NK-92 (cell line): ENCODE results near the gene GKAP1.
"Not testable (repeated sequence)": the region's sequence is repeated elsewhere in the genome, so short reads cannot be mapped to it uniquely, and the experiment has no call there.

Source experiments
- DNase-seq: peaks from one replicate; lab custom pipeline; 2025; ENCODE audit not compliant: unreplicated experiment; lab: John Stamatoyannopoulos, UW

GKAP1 gene

DNA sequence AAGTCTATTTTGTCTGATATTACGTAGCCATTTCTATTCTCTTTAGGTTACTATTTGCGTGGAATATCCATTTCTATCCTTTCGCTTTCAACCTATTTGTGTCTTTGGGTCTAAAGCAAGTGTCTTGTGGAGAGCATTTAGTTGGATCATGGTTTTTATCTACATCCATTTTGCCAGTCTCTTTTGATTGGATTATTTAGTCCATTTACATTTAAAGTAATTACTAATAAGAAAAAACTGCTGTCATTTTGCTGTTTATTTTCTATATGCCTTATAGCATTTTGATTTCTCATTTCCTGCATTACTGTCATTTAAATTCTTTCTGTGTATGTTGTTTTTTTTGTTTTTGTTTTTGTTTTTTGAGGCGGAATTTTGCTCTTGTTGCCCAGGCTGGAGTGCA lies 83.8 kb downstream of the GKAP1 start:
- DNase-seq: no peak

DNA sequence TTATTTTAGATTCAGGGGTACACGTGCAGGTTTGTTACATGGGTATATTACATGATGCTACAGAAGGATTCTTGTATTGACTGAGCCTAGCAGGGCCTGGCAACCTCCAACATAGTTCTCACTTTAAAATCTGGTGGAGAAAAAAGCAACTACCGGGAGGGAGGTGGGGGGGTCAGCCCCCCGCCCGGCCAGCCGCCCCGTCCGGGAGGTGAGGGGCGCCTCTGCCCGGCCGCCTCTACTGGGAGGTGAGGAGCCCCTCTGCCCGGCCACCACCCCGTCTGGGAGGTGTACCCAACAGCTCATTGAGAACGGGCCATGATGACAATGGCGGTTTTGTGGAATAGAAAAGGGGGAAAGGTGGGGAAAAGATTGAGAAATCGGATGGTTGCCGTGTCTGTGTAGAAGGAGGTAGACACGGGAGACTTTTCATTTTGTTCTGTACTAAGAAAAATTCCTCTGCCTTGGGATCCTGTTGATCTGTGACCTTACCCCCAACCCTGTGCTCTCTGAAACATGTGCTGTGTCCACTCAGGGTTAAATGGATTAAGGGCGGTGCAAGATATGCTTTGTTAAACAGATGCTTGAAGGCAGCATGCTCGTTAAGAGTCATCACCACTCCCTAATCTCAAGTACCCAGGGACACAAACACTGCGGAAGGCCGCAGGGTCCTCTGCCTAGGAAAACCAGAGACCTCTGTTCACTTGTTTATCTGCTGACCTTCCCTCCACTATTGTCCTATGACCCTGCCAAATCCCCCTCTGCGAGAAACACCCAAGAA lies 88.8 kb downstream of the GKAP1 start:
- not testable (repeated sequence) for DNase-seq

DNA sequence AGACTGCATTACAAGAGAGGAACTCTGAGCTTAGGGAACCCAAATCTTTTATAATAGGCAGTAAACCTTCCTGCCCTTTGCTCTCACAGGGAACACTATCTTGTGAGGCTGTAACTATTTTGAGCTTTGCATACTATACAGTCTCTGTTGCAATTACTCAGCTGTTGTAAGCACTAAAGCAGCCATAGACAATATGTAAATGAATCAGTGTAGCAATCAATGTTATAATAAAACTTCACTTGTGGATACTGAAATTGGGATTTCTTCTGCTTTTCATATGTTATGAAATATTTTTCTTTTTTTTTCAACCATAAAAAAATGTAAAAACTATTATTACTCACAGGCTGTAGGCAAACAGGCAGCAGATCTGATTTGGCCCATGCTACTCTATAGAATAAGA lies 93.1 kb downstream of the GKAP1 start:
- no peak for DNase-seq

- no peak for DNase-seq
These were observed 94.7 kb downstream of the GKAP1 start for GRCh38 chr9:83722726-83723495.

DNA sequence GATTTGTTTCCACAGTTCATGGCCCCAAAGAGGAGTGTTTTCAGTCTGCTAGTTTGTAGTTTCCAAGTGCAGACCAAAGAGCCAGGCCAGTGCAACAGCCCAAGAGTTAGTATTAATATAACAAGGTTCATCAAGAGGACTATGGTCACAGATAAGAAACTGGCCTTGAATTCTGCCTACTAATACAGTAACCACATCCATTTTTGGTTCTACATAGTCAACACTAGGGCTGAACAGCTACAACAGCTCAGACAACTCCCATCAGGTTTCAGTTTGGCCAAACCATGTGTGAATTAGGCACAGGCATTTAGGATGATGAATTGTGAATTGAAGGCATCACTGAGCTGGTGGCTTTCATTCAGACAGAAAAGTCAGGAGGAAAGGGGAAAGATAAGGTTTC lies 96.1 kb downstream of the GKAP1 start:
- no peak for DNase-seq

GRCh38 chr9:83715794-83716193 lies 101.8 kb downstream of the GKAP1 start:
- no peak for DNase-seq

DNA sequence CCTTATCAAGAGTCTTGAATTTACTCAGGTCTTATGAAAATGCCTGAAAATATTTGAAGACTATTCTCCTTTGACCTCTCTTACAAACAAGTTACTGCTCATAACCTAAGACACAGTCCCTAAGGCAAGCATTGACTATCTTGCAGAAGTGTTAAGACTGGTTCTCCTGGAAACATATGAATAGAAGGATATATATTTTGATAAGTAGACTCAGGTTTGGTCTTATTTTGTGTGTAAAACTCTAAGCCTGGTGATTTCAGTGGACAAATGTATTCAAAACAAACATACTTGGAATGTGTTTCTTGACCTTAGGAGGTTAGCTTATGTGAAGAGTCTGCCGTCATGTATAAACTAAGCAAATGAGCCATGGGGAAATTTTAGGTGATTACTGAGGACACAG lies 102.3 kb downstream of the GKAP1 start:
- no peak for DNase-seq

DNA sequence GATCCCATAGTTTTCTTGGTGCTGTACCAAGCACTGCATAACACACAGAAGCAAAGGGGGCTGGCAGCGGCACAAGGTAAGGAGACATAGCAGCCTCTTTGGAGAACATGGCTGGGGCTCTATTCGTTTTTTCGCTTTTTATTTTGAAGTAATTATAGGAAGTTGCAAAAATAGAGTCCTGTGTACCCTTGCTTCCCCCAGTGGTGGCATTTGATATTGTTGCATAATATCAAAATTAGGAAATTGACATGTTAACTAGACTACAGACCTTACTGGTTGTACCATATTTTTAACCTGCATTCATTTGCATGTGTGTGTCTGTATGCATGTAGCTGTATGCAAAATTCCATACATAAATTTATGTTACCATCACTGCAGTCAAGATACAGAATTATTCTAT lies 103.2 kb downstream of the GKAP1 start:
- no peak for DNase-seq

- no peak for DNase-seq
These were observed 108.9 kb downstream of the GKAP1 start for GRCh38 chr9:83708515-83709158.

GRCh38 chr9:83707768-83708514 lies 109.6 kb downstream of the GKAP1 start, which contains the start of gene UBQLN1:
Gene UBQLN1 (minus strand): TSS chr9:83707958. CDS start chr9:83707679, 279 bp downstream.
- peak; percentile 48 for DNase-seq

DNA sequence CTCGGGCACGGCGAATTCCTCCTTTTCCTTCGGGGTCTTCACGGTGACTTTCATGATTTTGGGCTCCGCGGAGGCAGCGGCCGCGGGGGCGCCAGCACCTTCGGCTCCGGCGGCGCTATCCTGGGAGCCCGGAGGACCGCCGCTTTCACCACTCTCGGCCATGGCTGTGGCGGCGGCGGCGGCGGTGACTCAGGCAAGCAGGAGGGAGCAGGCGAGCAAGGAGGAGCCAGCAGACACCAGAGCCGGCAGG lies 110.1 kb downstream of the GKAP1 start:
- DNase-seq: no peak

DNA sequence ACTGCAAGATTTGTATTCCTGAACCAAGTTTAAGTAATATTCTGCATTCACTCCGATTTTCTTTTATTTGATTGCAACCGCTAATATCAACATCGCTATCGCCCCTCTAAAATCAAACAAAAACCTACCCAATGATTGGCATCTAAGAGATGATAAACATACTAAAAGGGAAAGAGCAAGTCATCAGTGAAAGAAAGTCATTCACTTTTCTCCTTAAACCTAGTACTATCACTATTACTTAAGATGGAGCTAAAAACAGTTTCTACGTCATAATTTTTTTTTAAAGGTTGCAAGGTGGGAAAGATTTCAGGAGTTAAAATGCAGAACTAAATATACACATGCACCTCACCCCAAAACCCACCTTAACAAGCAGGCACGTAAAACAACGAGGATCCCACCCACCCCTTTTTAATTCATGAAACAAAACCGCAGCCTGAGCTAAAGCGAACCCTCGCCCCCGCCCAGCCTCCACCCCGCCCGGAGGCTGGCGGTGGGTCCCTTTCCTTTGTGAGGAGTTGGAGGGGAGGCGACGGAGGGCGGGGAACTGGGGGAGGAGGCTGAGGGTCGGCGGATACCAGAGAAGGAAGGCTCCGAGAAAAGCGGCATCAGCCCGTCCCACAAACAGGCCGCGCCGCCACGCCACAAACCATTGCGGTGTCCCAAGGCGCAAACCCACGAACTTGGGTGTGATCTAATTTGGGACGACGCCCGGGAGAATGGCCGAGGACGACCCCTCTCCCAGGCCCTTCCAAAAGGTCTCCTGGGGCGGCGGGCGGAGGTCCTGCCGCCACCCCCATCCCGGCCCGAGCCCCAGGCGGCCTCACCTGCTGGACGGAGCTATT lies 110.7 kb downstream of the GKAP1 start:
- no peak for DNase-seq

- DNase-seq: not testable (repeated sequence)
These were observed 112.3 kb downstream of the GKAP1 start for GRCh38 chr9:83705219-83705651.

GRCh38 chr9:83701769-83702168 lies 115.8 kb downstream of the GKAP1 start:
- no peak for DNase-seq

DNA sequence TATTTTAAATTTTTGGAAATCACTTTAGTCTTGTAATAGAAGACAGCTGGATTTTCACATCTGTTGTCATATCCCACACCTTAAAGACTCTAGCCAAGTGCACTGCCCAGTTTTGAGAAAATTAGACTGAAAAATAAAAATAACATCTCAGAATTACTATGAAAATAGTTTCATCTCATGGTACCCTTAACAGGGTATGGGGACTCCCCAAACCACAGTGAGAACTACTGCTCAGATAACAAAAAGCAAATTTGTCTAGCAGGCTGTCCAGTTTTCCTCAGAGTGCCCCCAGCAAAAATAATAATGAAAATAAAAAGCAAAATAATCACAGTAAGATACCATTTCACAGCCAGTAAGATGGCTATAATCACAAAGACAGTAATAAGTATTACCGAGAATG lies 116.3 kb downstream of the GKAP1 start:
- DNase-seq: no peak

GRCh38 chr9:83699615-83700014 lies 118.0 kb downstream of the GKAP1 start:
- no peak for DNase-seq

DNA sequence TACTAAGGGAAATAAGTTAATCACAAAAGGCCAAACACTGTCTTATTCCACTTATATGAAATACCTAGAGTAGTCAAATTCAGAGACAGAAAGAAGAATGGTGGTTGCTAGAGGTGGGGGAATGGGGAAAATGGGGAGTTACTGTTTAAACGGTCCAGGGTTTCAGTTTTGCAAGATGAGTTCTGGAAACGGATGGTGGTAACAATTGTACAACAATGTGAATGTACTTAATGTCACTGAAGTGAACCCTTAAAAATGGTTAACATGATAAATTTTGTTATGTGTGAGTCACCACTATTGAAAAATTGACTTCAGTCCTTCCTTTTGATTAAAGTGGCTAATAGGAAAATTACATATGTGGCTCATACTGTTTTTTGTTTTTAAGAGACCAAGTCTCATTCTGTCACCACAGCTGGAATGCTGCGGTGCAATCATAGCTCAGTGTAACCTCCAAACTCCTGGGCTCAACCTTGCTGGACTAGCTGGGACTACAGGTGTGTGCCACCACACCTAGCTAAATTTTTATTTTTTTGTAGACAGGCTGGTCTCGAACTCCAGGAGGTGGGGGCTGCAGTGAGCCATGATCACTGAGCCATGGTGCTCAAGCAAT lies 118.5 kb downstream of the GKAP1 start:
- DNase-seq: no peak

DNA sequence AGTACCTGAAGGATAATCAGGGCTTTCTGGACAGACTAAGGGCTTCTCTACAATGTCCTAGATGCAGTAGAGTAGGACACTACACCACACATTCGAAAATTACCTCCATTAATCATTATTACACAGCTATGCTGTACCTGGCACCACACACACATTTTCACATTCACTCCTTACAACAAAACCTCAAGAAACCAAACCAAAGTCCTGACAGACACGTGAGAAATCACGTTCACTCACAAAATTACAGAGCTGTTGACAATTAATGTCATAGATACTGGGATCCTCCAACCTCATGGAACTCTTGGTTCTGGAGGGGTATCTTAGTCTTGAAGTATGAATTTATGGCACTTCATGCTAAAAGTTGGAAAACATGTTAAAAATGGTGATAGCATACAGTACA lies 126.1 kb downstream of the GKAP1 start:
- no peak for DNase-seq
